Glutamatergic neuron (in vitro differentiated cells): ENCODE data around the gene AIF1L. TPM values are rescaled to one million over a fixed set of nuclear protein-coding genes. Genes with fewer than 3 reads are reported as not detected.
"Not testable (repeated sequence)": the region's sequence is repeated elsewhere in the genome, so short reads cannot be mapped to it uniquely, and the experiment has no call there.

Experiments
- DNase-seq: peaks from one replicate; pipeline ENCODE4 v3.0.0; 2022
- H3K27ac Mint-ChIP-seq: one replicate; pipeline ENCODE4 v1.8.0; 2020; ENCODE audit warnings: mild to moderate bottlenecking, mixed read lengths, inconsistent platforms; ENCODE audit not compliant: unreplicated experiment
- H3K27me3 Mint-ChIP-seq: one replicate; pipeline ENCODE4 v1.8.0; 2020; ENCODE audit warnings: mild to moderate bottlenecking, moderate library complexity, mixed read lengths, inconsistent platforms; ENCODE audit not compliant: unreplicated experiment
- H3K36me3 Mint-ChIP-seq: one replicate; pipeline ENCODE4 v1.8.0; 2020; ENCODE audit warnings: mild to moderate bottlenecking, mixed read lengths, inconsistent platforms; ENCODE audit not compliant: unreplicated experiment
- H3K4me1 Mint-ChIP-seq: one replicate; pipeline ENCODE4 v1.8.0; 2020; ENCODE audit warnings: mild to moderate bottlenecking, low read depth, mixed read lengths, inconsistent platforms; ENCODE audit not compliant: unreplicated experiment
- H3K4me3 Mint-ChIP-seq: one replicate; pipeline ENCODE4 v1.8.0; 2020; ENCODE audit warnings: mild to moderate bottlenecking, mixed read lengths, inconsistent platforms; ENCODE audit not compliant: unreplicated experiment
- H3K9me3 Mint-ChIP-seq: one replicate; pipeline ENCODE4 v1.8.0; 2020; ENCODE audit warnings: mild to moderate bottlenecking, moderate library complexity, mixed read lengths, inconsistent platforms; ENCODE audit not compliant: unreplicated experiment
- CTCF ChIP-seq: fragments of 200-600 bp; sonication (generic); IDR thresholded peaks from one replicate; pipeline ENCODE4 v1.5.0; 2021; ENCODE audit not compliant: partially characterized antibody, unreplicated experiment
- total RNA-seq: library from RNA; stranded (reverse); fragmentation: NEBNext Ultra II Directional; extraction: Animal tissue kit (Norgen Biotek cat#: 25700); gene quantifications from one replicate; pipeline ENCODE4 v1.2.1, GENCODE V29; 2021; ENCODE audit not compliant: unreplicated experiment

Gene AIF1L
- total RNA-seq, 1 donor from 2014 or later, result 16.7 TPM

GRCh38 chr9:131098391-131099101 lies 2.2 kb downstream of the AIF1L start:
- Mint-ChIP-seq H3K27me3 (peaks cover 3% of the 10 kb centered on the region), H3K4me3 (no peak overlapping the region), H3K4me1 (peaks cover 2% of the 10 kb centered on the region)

GRCh38 chr9:131099102-131099606 lies 2.8 kb downstream of the AIF1L start:
- Mint-ChIP-seq H3K27me3 (peaks cover 2% of the 10 kb centered on the region), H3K9me3 (peaks cover 5% of the 10 kb centered on the region), H3K36me3 (no peaks in the 10 kb centered on the region), H3K4me1 (peaks cover 2% of the 10 kb centered on the region), H3K4me3 (no peak overlapping the region), H3K27ac (no peak overlapping the region)
- no peak for DNase-seq
- TF ChIP-seq CTCF, result no peak

More at GRCh38 chr9:131098391-131099101, 2.2 kb downstream of the AIF1L start:
- no peaks in the 10 kb centered on the region for H3K36me3 Mint-ChIP-seq
- DNase-seq, result peak; percentile 43
- peaks cover 7% of the 10 kb centered on the region for H3K9me3 Mint-ChIP-seq
- TF ChIP-seq CTCF, result no peak
- no peak overlapping the region for H3K27ac Mint-ChIP-seq

- H3K4me3 Mint-ChIP-seq, result not testable (repeated sequence)
Observed at GRCh38 chr9:131099845-131100244, 3.5 kb downstream of the AIF1L start.

GRCh38 chr9:131100445-131100844 lies 4.1 kb downstream of the AIF1L start:
- Mint-ChIP-seq H3K27me3 (no peaks in the 10 kb centered on the region), H3K27ac (no peak overlapping the region), H3K36me3 (no peaks in the 10 kb centered on the region), H3K4me3 (no peak overlapping the region), H3K9me3 (peaks cover 4% of the 10 kb centered on the region), H3K4me1 (peaks cover 2% of the 10 kb centered on the region)
- TF ChIP-seq CTCF, result no peak
- no peak for DNase-seq

More at GRCh38 chr9:131099845-131100244, 3.5 kb downstream of the AIF1L start:
- H3K9me3 Mint-ChIP-seq, H3K27me3 Mint-ChIP-seq, H3K4me1 Mint-ChIP-seq, H3K36me3 Mint-ChIP-seq, H3K27ac Mint-ChIP-seq, DNase-seq: not testable (repeated sequence)

GRCh38 chr9:131101207-131101964 lies 5.1 kb downstream of the AIF1L start:
- DNase-seq, result no peak
- Mint-ChIP-seq H3K4me3 (peak overlapping the region; percentile 42), H3K27ac (no peak overlapping the region), H3K9me3 (peaks cover 4% of the 10 kb centered on the region), H3K27me3 (no peaks in the 10 kb centered on the region), H3K36me3 (no peaks in the 10 kb centered on the region), H3K4me1 (peaks cover 2% of the 10 kb centered on the region)
- no peak for TF ChIP-seq CTCF
